GM11168 (cell line): ENCODE data around the gene LRRC30.
"Not testable (repeated sequence)": the region's sequence is repeated elsewhere in the genome, so short reads cannot be mapped to it uniquely, and the experiment has no call there.

Source experiments
- in situ Hi-C: fragments of 300-500 bp; cut with MboI; formaldehyde crosslinking; loops from one replicate; pipeline ENCODE4 v1.12.0; 2022; ENCODE audit warnings: low sequenced_read_pairs; ENCODE audit not compliant: unreplicated experiment

Gene LRRC30

GRCh38 chr18:7230626-7231349, at the start of gene LRRC30:
LRRC30 (plus strand) TSS chr18:7231089; CDS start chr18:7231139, 50 bp downstream.
- in situ Hi-C loops, result no loop called here

- in situ Hi-C loops, result no loop called here
These were observed 45.2 kb upstream of the LRRC30 start for GRCh38 chr18:7185701-7186100.

GRCh38 chr18:7190547-7191156, 40.2 kb upstream of the LRRC30 start:
- in situ Hi-C loops, result no loop called here

GRCh38 chr18:7191736-7192135, 39.2 kb upstream of the LRRC30 start:
- in situ Hi-C loops, result no loop called here

GRCh38 chr18:7195266-7195665, 35.6 kb upstream of the LRRC30 start:
- in situ Hi-C loops, result no loop called here

- in situ Hi-C loops, result no loop called here
These were observed 34.5 kb upstream of the LRRC30 start for GRCh38 chr18:7196421-7196820.

- in situ Hi-C loops, result no loop called here
These were observed 33.0 kb upstream of the LRRC30 start for GRCh38 chr18:7197854-7198253.

- in situ Hi-C loops, result no loop called here
These were observed 32.6 kb upstream of the LRRC30 start for GRCh38 chr18:7198326-7198725.

GRCh38 chr18:7201096-7201495, 29.8 kb upstream of the LRRC30 start:
- in situ Hi-C loops, result no loop called here

- in situ Hi-C loops, result no loop called here
These were observed 28.7 kb upstream of the LRRC30 start for GRCh38 chr18:7202169-7202568.

GRCh38 chr18:7203601-7204000, 27.3 kb upstream of the LRRC30 start:
- in situ Hi-C loops, result not testable (repeated sequence)

GRCh38 chr18:7205346-7205745, 25.5 kb upstream of the LRRC30 start:
- in situ Hi-C loops, result no loop called here

- in situ Hi-C loops, result no loop called here
These were observed 24.7 kb upstream of the LRRC30 start for GRCh38 chr18:7206217-7206616.

GRCh38 chr18:7207366-7207915, 23.4 kb upstream of the LRRC30 start:
- in situ Hi-C loops, result no loop called here

GRCh38 chr18:7221424-7222155, 9.3 kb upstream of the LRRC30 start:
- in situ Hi-C loops, result no loop called here

GRCh38 chr18:7224198-7224597, 6.7 kb upstream of the LRRC30 start:
- in situ Hi-C loops, result no loop called here

- in situ Hi-C loops, result no loop called here
These were observed 1.3 kb downstream of the LRRC30 start for GRCh38 chr18:7232218-7232617.

GRCh38 chr18:7233134-7233810, 2.4 kb downstream of the LRRC30 start:
- in situ Hi-C loops, result no loop called here

- in situ Hi-C loops, result no loop called here
These were observed 3.2 kb downstream of the LRRC30 start for GRCh38 chr18:7234091-7234490.

GRCh38 chr18:7234956-7235355, 4.1 kb downstream of the LRRC30 start:
- in situ Hi-C loops, result no loop called here
